Naive thymus-derived CD4-positive, alpha-beta T cell (primary cell): ENCODE results near the gene SRRM2. TPM values are rescaled to one million over a fixed set of nuclear protein-coding genes. Genes with fewer than 3 reads are reported as not detected.
A peak's percentile ranks its signal among the peaks of the same experiment; 100 is the strongest.
"Not testable (repeated sequence)": the region's sequence is repeated elsewhere in the genome, so short reads cannot be mapped to it uniquely, and the experiment has no call there.

Source experiments
- ATAC-seq: fragments of 150-1000 bp; cut with Tn5 transposase; 2 replicates; pipeline ENCODE4 v1.10.0; 2021; ENCODE audit warnings: mild to moderate bottlenecking, moderate library complexity
- CTCF ChIA-PET: fragments of 350-600 bp; sonication (Branson Sonifier 250); formaldehyde crosslinking; loops from one replicate; lab custom pipeline; 2021; ENCODE audit warnings: antibody characterized with exemption; lab: Charles Lee
- POLR2A ChIA-PET: fragments of 350-600 bp; sonication (Branson Sonifier 250); formaldehyde crosslinking; loops from one replicate; lab custom pipeline; 2021; ENCODE audit warnings: antibody characterized with exemption, inconsistent platforms; lab: Charles Lee
- DNase-seq, 9 donors: peaks; one replicate each; pipeline versions ENCODE4 v3.0.0 to v3.0.0-alpha.2; 2020 to 2022; ENCODE audit warnings: mixed read lengths in 1 of 9
- H3K27ac ChIP-seq: one replicate; pipeline ENCODE4 v1.7.0; 2013; ENCODE audit warnings: mild to moderate bottlenecking, low read depth, low read length, moderate library complexity
- H3K27me3 ChIP-seq, 2 donors: one replicate each; pipeline ENCODE4 v1.7.0; 2013; ENCODE audit warnings: low read length in 2 of 2, mild to moderate bottlenecking in 2 of 2, moderate library complexity in 2 of 2; ENCODE audit not compliant: control insufficient read depth in 2 of 2, insufficient read depth in 2 of 2
- H3K36me3 ChIP-seq, 3 experiments: 1 replicate in 2 of 3; 2 replicates in 1 of 3; pipeline ENCODE4 v1.7.0; 2013; ENCODE audit warnings: low read length in 3 of 3, mild to moderate bottlenecking in 3 of 3, moderate library complexity in 1 of 3; ENCODE audit not compliant: insufficient read depth in 3 of 3, control insufficient read depth in 2 of 3
- H3K4me1 ChIP-seq, 2 donors: one replicate each; pipeline ENCODE4 v1.7.0; 2013; ENCODE audit warnings: low read length in 2 of 2, mild to moderate bottlenecking in 2 of 2, moderate library complexity in 1 of 2; ENCODE audit not compliant: control insufficient read depth in 2 of 2, insufficient read depth in 2 of 2
- H3K4me3 ChIP-seq: 2 replicates; pipeline ENCODE4 v1.7.0; 2013; ENCODE audit warnings: mild to moderate bottlenecking, low read length
- H3K9me3 ChIP-seq, 3 experiments: 1 replicate in 2 of 3; 2 replicates in 1 of 3; pipeline ENCODE4 v1.7.0; 2013; ENCODE audit warnings: low read length in 3 of 3; ENCODE audit not compliant: control insufficient read depth in 2 of 3
- H3K27ac Mint-ChIP-seq, 9 donors: one replicate each; pipeline ENCODE4 v1.8.0; 2020 to 2022; ENCODE audit warnings: mixed read lengths in 9 of 9, mild to moderate bottlenecking in 8 of 9, moderate library complexity in 5 of 9, inconsistent platforms in 2 of 9
- H3K27me3 Mint-ChIP-seq, 5 donors: one replicate each; pipeline ENCODE4 v1.8.0; 2021 to 2022; ENCODE audit warnings: mixed read lengths in 5 of 5, mild to moderate bottlenecking in 1 of 5
- H3K36me3 Mint-ChIP-seq, 5 donors: one replicate each; pipeline ENCODE4 v1.8.0; 2020 to 2022; ENCODE audit warnings: mixed read lengths in 5 of 5, mild to moderate bottlenecking in 3 of 5, inconsistent platforms in 1 of 5
- H3K4me1 Mint-ChIP-seq, 7 donors: one replicate each; pipeline ENCODE4 v1.8.0; 2020 to 2022; ENCODE audit warnings: mixed read lengths in 7 of 7, mild to moderate bottlenecking in 3 of 7, inconsistent platforms in 1 of 7
- H3K4me3 Mint-ChIP-seq, 10 donors: one replicate each; pipeline ENCODE4 v1.8.0; 2020 to 2022; ENCODE audit warnings: mild to moderate bottlenecking in 10 of 10, mixed read lengths in 10 of 10, moderate library complexity in 6 of 10, inconsistent platforms in 2 of 10
- H3K9me3 Mint-ChIP-seq, 11 donors: one replicate each; pipeline ENCODE4 v1.8.0; 2020 to 2022; ENCODE audit warnings: mixed read lengths in 11 of 11, mild to moderate bottlenecking in 4 of 11, inconsistent platforms in 1 of 11, moderate library complexity in 1 of 11
- intact Hi-C, 2 donors: fragments of 100-400 bp; cut with micrococcal nuclease; formaldehyde crosslinking; loops; one replicate each; pipeline ENCODE4 v1.15.1; 2023
- polyA plus RNA-seq, 2 donors: library from polyadenylated mRNA; unstranded; fragments of 300-500 nt; fragmentation: Illumina TruSeq; gene quantifications; one replicate each; pipeline ENCODE4 v1.2.3, GENCODE V29; 2021
- total RNA-seq, 6 experiments: library from RNA in 5 of 6; stranded (reverse) in 5 of 6; gene quantifications; 1 replicate in 5 of 6; 2 replicates in 1 of 6; pipeline ENCODE4 v1.2.3 and lab custom pipeline; 2021 to 2026

Gene SRRM2
- total and polyA plus RNA-seq, 7 experiments from 2014 or later = 52.1 to 1,259 (median 1,016) TPM

- CTCF ChIA-PET = no interaction called here
- DNase-seq = no peak
- intact Hi-C loops = no loop called here
These were observed 34.8 kb upstream of the SRRM2 start for GRCh38 chr16:2717383-2718263.

GRCh38 chr16:2719328-2720063 is 32.9 kb upstream of the SRRM2 start:
- Mint-ChIP-seq H3K27ac (peak overlapping the region in 1 of 9 donors; percentile 52), H3K9me3 (peaks cover 0 to 4% (median 0%) of the 10 kb centered on the region in 11 donors), H3K36me3 (no peaks in the 10 kb centered on the region), H3K4me1 (peaks cover 0 to 9% (median 5%) of the 10 kb centered on the region in 7 donors), H3K4me3 (peak overlapping the region in 5 of 10 donors; percentile 38 to 79 (median 60)), H3K27me3 (peaks cover 3 to 12% (median 5%) of the 10 kb centered on the region in 5 donors)
- Histone ChIP-seq H3K27ac (no peak overlapping the region), H3K9me3 (no peaks in the 10 kb centered on the region), H3K36me3 (no peaks in the 10 kb centered on the region), H3K4me3 (no peak overlapping the region), H3K27me3 (no peaks in the 10 kb centered on the region), H3K4me1 (peaks cover 0 to 3% of the 10 kb centered on the region in 2 donors)
- POLR2A ChIA-PET = interaction anchor here (0.6 to 1.5 kb wide), 3 partner anchors 37 to 125 kb away, joined by 3 to 4 read pairs (median 3); partner anchors contain the start of gene KCTD5
- DNase-seq (no peak), ATAC-seq (no peak)
- CTCF ChIA-PET = interaction anchor here (0.8 kb wide), 1 partner anchor 10 kb away, joined by 3 read pairs; no protein-coding TSS in a partner anchor
- intact Hi-C loops = loop anchor here (2.0 kb wide), 3 partner anchors 65 to 515 kb away; partner anchors contain the start of gene MLST8 (in 1 of the 2)

More at GRCh38 chr16:2717383-2718263, 34.8 kb upstream of the SRRM2 start:
- Mint-ChIP-seq H3K4me3 (peak overlapping the region in 1 of 10 donors; percentile 12), H3K9me3 (peaks cover 0 to 2% (median 0%) of the 10 kb centered on the region in 11 donors), H3K27ac (peak overlapping the region in 1 of 9 donors; percentile 35), H3K27me3 (peaks cover 0 to 6% (median 0%) of the 10 kb centered on the region in 5 donors), H3K4me1 (peaks cover 0 to 10% (median 5%) of the 10 kb centered on the region in 7 donors), H3K36me3 (no peaks in the 10 kb centered on the region)
- Histone ChIP-seq H3K4me3 (no peak overlapping the region), H3K27me3 (no peaks in the 10 kb centered on the region), H3K27ac (no peak overlapping the region), H3K4me1 (peaks cover 0 to 3% of the 10 kb centered on the region in 2 donors), H3K36me3 (no peaks in the 10 kb centered on the region), H3K9me3 (no peaks in the 10 kb centered on the region)
- POLR2A ChIA-PET = interaction anchor here (1.0 to 1.5 kb wide), 2 partner anchors 35 to 82 kb away, joined by 3 to 6 read pairs; partner anchors contain the start of gene KCTD5
- ATAC-seq = no peak

- no peaks in the 10 kb centered on the region for H3K36me3 ChIP-seq
- no peak for ATAC-seq
- H3K27me3 ChIP-seq = no peaks in the 10 kb centered on the region
- H3K4me1 Mint-ChIP-seq = peaks cover 0 to 6% (median 1%) of the 10 kb centered on the region in 7 donors
- H3K4me3 Mint-ChIP-seq = peak within 1 kb of the TSS; percentile 49 to 82 (median 76)
- DNase-seq = no peak
- intact Hi-C loops = loop anchor here (2.0 kb wide), 3 partner anchors 65 to 515 kb away; partner anchors contain the start of gene MLST8 (in 1 of the 2)
- peaks cover 0 to 3% of the 10 kb centered on the region in 2 donors for H3K4me1 ChIP-seq
- ChIA-PET CTCF (interaction anchor here (0.8 kb wide), 1 partner anchor 9 kb away, joined by 3 read pairs; no protein-coding TSS in a partner anchor), POLR2A (interaction anchor here (0.6 to 1.2 kb wide), 2 partner anchors 38 to 126 kb away, joined by 3 to 4 read pairs; partner anchors contain the start of gene KCTD5)
- peak within 1 kb of the TSS; percentile 37 for H3K4me3 ChIP-seq
- no peaks in the 10 kb centered on the region for H3K36me3 Mint-ChIP-seq
- H3K9me3 ChIP-seq = no peaks in the 10 kb centered on the region
- H3K27ac Mint-ChIP-seq = peak within 1 kb of the TSS in 7 of 9 donors; percentile 38 to 90 (median 64)
- peaks cover 4 to 11% (median 5%) of the 10 kb centered on the region in 5 donors for H3K27me3 Mint-ChIP-seq
- H3K9me3 Mint-ChIP-seq = peaks cover 0 to 4% (median 0%) of the 10 kb centered on the region in 11 donors
- peak within 1 kb of the TSS; percentile 74 for H3K27ac ChIP-seq
These were observed 32.4 kb upstream of the SRRM2 start, which contains the start of gene PRSS27 for GRCh38 chr16:2720064-2720457. TSS of gene PRSS27 (minus strand) at chr16:2720224. CDS start at chr16:2720160, 64 bp downstream.

- intact Hi-C loops = loop anchor here (1.0 to 2.0 kb wide), 9 partner anchors 31 to 516 kb away; partner anchors contain the start of genes KCTD5 (in 2 of the 2), SRRM2 (in 2 of the 2), ELOB (in 1 of the 2) and MLST8 (in 1 of the 2)
- H3K4me1 ChIP-seq = no peaks in the 10 kb centered on the region
- Mint-ChIP-seq H3K9me3 (peaks cover 0 to 4% (median 0%) of the 10 kb centered on the region in 11 donors), H3K27me3 (peaks cover 9 to 14% (median 10%) of the 10 kb centered on the region in 5 donors), H3K36me3 (no peaks in the 10 kb centered on the region), H3K27ac (peak overlapping the region in 7 of 9 donors; percentile 38 to 90 (median 64)), H3K4me1 (peaks cover 0 to 5% (median 0%) of the 10 kb centered on the region in 7 donors), H3K4me3 (peak overlapping the region; percentile 55 to 82 (median 76))
- peak overlapping the region; percentile 74 for H3K27ac ChIP-seq
- DNase-seq = peak; percentile 74 to 91 (median 85)
- no peaks in the 10 kb centered on the region for H3K9me3 ChIP-seq
- POLR2A ChIA-PET = interaction anchor here (0.7 to 1.2 kb wide), 2 partner anchors 39 to 494 kb away, joined by 4 to 5 read pairs; partner anchors contain the start of gene KCTD5
- H3K36me3 ChIP-seq = no peaks in the 10 kb centered on the region
- peak; percentile 95 for ATAC-seq
- no peaks in the 10 kb centered on the region for H3K27me3 ChIP-seq
- H3K4me3 ChIP-seq = peak overlapping the region; percentile 37
- CTCF ChIA-PET = no interaction called here
These were observed 31.5 kb upstream of the SRRM2 start for GRCh38 chr16:2720719-2721633.

- Histone ChIP-seq H3K4me3 (peak overlapping the region; percentile 7), H3K27ac (peak overlapping the region; percentile 74)
- ATAC-seq, H3K4me1 Mint-ChIP-seq, H3K9me3 Mint-ChIP-seq, H3K27me3 ChIP-seq, H3K36me3 ChIP-seq, DNase-seq, H3K9me3 ChIP-seq, H3K36me3 Mint-ChIP-seq, H3K4me1 ChIP-seq: not testable (repeated sequence)
- Mint-ChIP-seq H3K4me3 (peak overlapping the region; percentile 32 to 82 (median 70)), H3K27ac (peak overlapping the region in 2 of 9 donors; percentile 23 to 28), H3K27me3 (peaks cover 9 to 14% (median 10%) of the 10 kb centered on the region in 5 donors)
- CTCF ChIA-PET = interaction anchor here (0.6 kb wide), 1 partner anchor 199 kb away, joined by 5 read pairs; no protein-coding TSS in a partner anchor
- intact Hi-C loops = loop anchor here (1.0 to 2.0 kb wide), 9 partner anchors 31 to 517 kb away; partner anchors contain the start of genes KCTD5 (in 2 of the 2), SRRM2 (in 2 of the 2), ELOB (in 1 of the 2) and MLST8 (in 1 of the 2)
- POLR2A ChIA-PET = interaction anchor here (0.7 kb wide), 1 partner anchor 495 kb away, joined by 5 read pairs; no protein-coding TSS in a partner anchor
These were observed 30.7 kb upstream of the SRRM2 start for GRCh38 chr16:2721634-2722173.
